ENCODE results near the gene COL27A1.

The COL27A1 gene

GRCh38 chr9:114249424-114250234 is 94.3 kb downstream of the COL27A1 start:
- no peak for DNase-seq

- DNase-seq = no peak
Observed at GRCh38 chr9:114250235-114250568, 94.9 kb downstream of the COL27A1 start.

GRCh38 chr9:114250648-114251047 is 95.3 kb downstream of the COL27A1 start:
- no peak for DNase-seq

DNA sequence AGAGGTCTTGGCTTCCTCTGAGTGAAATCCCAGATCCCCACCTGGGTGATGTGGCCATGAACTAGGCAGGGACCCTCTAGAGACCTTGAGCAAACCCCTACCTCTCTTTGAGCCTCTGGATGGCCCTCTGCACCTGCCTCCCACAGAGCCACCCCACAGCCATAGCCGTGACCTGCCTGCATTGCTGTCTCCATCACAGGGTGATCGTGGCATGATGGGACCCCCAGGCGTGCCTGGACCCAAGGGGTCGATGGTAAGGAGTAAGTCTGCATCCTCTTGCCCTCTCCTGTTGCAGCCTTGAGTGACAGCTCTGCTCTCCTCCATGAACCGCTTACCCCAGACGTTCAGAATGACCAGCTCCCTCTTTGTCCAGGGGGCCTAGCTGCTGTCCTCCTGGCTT is 97.1 kb downstream of the COL27A1 start:
- DNase-seq = no peak

GRCh38 chr9:114256827-114257328 is 101.5 kb downstream of the COL27A1 start:
- no peak for DNase-seq

DNA sequence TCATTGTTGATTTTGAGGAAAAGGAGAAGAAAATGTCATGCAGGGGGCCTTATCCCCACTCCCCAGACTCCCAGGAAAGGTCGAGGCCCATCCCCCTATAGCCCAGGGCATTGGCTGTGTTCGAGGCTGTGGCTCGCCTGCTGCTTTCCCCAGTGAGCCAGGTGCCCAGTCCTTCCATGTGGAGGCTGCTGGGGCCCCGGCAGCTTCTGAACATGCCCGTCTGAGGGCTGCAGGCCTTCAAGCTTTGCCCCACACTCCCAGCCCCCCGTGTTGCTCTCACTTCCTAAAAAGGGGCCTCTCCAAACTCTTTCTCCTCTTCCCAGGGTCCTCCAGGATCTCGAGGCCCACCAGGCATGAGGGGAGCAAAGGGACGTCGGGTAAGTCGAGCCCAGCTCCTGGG is 102.9 kb downstream of the COL27A1 start:
- no peak for DNase-seq

- DNase-seq = no peak
Observed at GRCh38 chr9:114258866-114259797, 103.8 kb downstream of the COL27A1 start.

GRCh38 chr9:114259798-114260523 is 104.6 kb downstream of the COL27A1 start:
- no peak for DNase-seq

GRCh38 chr9:114261026-114261425 is 105.7 kb downstream of the COL27A1 start:
- no peak for DNase-seq

DNA sequence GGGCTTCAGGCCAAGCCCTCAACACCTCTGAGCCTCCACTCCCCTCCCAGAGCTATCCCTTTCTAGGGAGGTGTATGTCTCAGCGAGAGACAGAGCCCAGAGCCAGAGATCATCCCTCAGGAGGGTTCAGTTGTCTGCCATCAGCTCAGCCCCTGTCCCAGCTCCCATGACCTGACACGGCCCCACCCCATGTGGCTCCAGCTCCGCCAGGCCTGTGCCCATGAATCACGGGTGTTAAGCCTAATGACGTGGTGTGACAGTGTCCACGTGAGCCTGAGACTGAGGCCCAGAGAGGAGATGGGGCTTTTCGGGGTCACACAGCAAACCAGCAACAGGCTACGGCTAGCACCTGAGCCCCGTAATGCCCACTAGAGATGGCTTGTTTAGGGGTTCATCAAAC is 106.7 kb downstream of the COL27A1 start:
- DNase-seq = no peak

- DNase-seq = no peak
Observed at GRCh38 chr9:114263853-114264510, 108.6 kb downstream of the COL27A1 start.

DNA sequence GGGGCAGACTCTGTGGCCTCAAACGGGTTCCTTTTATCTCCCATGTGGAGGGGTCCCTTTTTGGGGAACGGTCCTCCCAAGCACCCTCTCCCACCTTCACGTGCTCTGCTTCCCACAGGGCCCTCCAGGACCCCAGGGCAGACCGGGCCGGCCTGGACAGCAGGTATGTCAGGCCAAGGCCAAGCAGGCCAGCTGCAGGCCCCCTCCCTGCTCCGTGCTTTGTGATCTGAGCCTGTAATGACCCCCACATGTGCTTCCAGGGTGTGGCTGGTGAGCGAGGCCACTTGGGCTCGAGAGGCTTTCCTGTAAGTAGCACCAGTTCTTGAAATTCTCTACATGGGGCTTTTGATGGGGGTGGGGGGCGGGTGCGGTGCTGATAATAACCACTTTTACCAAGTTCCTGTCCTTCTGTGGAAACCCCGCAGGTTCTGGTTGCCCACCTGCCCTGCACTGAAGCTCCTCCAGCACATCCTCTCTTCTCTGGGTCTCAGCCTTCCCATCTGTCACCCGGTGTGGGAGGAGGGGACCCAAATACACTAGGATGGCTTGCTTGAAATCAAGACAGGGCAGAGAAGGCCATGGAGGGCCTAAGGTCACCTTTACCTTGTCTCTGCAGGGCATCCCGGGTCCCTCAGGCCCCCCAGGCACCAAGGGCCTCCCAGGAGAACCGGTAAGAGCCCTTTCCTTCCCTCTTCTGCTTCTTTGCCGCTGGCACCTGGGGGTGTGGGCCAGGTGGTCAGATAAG is 109.6 kb downstream of the COL27A1 start:
- no peak for DNase-seq

DNA sequence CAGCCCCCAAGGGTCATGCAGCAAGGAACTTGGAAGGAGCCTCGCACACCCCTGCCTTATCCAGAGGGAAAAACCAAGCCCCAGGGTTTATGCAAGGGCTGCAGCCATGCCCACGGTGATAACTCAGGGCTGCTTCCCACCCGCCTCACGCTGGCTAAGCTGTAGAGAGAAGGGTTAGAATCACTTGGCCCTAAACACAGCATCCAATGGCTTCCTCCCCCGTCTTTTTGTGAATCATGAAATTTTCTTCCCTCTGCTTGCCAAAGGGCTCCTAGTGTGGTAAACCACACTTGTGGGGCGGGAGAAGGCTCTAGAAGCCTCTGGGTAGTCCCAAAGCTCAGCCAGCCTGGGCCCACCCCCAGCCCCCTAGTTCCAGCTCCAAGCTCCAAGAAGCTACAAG is 111.6 kb downstream of the COL27A1 start:
- no peak for DNase-seq

- no peak for DNase-seq
Observed at GRCh38 chr9:114269023-114269422, 113.7 kb downstream of the COL27A1 start.

DNA sequence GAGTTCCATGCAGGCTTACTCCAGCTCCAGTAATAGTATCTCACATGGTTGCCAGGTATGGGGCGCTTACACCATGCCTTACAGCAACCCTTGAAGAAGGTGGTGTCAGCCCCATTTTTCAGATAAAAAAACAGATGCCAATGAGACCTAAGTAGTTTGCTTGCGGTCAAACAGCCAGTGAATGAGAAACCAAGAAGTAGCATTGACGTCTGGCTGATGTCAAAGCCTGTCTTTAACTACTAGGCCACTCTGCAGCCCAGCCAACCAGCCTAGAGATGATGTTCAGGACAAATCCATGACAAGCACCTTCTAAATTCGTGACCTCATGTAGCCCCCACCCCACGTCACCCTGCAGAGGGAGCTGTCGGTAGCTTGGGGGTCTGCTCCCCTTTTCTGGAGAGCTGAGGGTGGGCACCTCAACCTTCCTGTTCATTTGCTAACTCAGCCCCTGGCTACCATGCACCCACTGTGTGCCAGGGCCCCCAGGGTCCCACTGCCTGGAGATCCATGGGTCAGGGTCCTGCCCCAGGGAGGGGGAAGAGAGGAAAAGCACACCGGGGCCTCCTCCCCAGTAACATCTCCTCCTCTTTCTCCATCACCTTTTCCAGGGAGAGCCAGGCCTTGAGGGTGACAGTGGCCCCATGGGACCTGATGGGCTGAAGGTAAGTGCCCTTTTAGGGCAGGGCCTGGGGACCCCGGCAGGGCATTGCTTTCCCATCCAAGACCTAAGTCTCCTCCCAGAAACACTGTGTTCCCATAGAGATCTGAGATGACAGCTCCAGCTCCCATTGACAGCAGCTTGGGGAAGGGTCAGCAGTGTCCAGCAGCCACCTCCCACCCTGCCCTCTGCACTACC is 115.0 kb downstream of the COL27A1 start:
- no peak for DNase-seq

- DNase-seq = no peak
Observed at GRCh38 chr9:114271556-114272510, 116.5 kb downstream of the COL27A1 start.

- DNase-seq = no peak
Observed at GRCh38 chr9:114272739-114273431, 117.5 kb downstream of the COL27A1 start.

GRCh38 chr9:114273461-114273881 is 118.1 kb downstream of the COL27A1 start:
- DNase-seq = no peak

DNA sequence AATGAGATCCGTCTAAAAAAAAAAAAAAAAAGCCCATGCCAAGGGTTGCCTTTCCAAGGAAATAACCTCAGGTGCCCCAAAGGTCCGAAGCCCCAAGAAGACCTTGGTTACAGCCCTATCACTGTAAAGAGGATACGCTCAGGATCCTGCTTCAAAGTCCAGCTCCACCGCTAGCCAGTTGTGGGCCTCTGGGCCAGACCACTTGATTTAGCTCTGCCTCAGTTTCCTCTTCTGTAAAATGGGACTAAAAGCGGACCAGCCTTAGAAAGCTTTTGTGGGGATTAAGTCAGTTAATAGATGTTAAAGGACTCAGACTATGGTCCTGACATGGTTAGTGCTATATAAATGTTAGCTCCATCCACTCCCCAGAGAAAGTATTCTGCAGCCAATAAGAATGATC is 118.9 kb downstream of the COL27A1 start:
- no peak for DNase-seq
